ENCODE data around the gene GJA5. TPM values are rescaled to one million over a fixed set of nuclear protein-coding genes. Genes with fewer than 3 reads are reported as not detected.

GJA5 gene
- total RNA-seq, 5 donors from 2014 or later (not counting 1 experiment from before 2014, with no cell fraction given) = not detected

- H3K27me3 Mint-ChIP-seq = peaks cover 7% of the 10 kb centered on the region in 2 donors
- no peak for ATAC-seq (replicated peaks in 1 of 4)
- no peaks in the 10 kb centered on the region for H3K9me3 Mint-ChIP-seq
- ChIA-PET POLR2A (no interaction called here), CTCF (interaction anchor here in 1 of 2 donors (0.7 kb wide), 1 partner anchor 27 kb away, joined by 6 read pairs; no protein-coding TSS in a partner anchor)
- H3K4me3 ChIP-seq (ENCODE audit: control insufficient read depth in 1 of 2, extremely low read depth in 1 of 2, low read length in 1 of 2) = no peak overlapping the region
- WGBS (ENCODE audit: insufficient coverage) = no CpG with 5 or more reads among the region's 2 CpGs
- no peak overlapping the region for H3K27ac ChIP-seq (ENCODE audit: low read length)
- no peaks in the 10 kb centered on the region for H3K4me1 ChIP-seq (ENCODE audit: control insufficient read depth in 1 of 2, extremely low read depth in 1 of 2, insufficient read depth in 2 of 2, low read length in 2 of 2)
- H3K27me3 ChIP-seq (replicated peaks in 1 of 2; ENCODE audit: control insufficient read depth in 2 of 2, extremely low read depth in 1 of 2, insufficient read depth in 2 of 2, low read length in 1 of 2) = no peaks in the 10 kb centered on the region
- H3K4me3 Mint-ChIP-seq = no peak overlapping the region
- H3K4me1 Mint-ChIP-seq = peaks cover 0 to 2% (median 0%) of the 10 kb centered on the region in 3 donors
- DNase-seq = no peak
- no peak overlapping the region for H3K27ac Mint-ChIP-seq
- no peaks in the 10 kb centered on the region for H3K9me3 ChIP-seq
- no peaks in the 10 kb centered on the region for H3K36me3 ChIP-seq (ENCODE audit: control insufficient read depth in 2 of 2, extremely low read depth in 1 of 2, insufficient read depth in 1 of 2, low read length in 1 of 2)
- H3K36me3 Mint-ChIP-seq = no peaks in the 10 kb centered on the region
Measured at GRCh38 chr1:147729315-147729714, 31.1 kb downstream of the GJA5 start.

GRCh38 chr1:147726168-147726567 lies 34.2 kb downstream of the GJA5 start:
- ChIA-PET POLR2A (no interaction called here), CTCF (no interaction called here)
- WGBS (ENCODE audit: insufficient coverage) = no CpG with 5 or more reads among the region's 2 CpGs
- ATAC-seq (replicated peaks in 1 of 4) = no peak
- Mint-ChIP-seq H3K4me1 (peaks cover 0 to 4% (median 3%) of the 10 kb centered on the region in 3 donors), H3K27me3 (peaks cover 9 to 17% of the 10 kb centered on the region in 2 donors), H3K4me3 (no peak overlapping the region), H3K36me3 (no peaks in the 10 kb centered on the region), H3K9me3 (no peaks in the 10 kb centered on the region), H3K27ac (no peak overlapping the region)
- DNase-seq = no peak
- H3K4me3 ChIP-seq (ENCODE audit: control insufficient read depth in 1 of 2, extremely low read depth in 1 of 2, low read length in 1 of 2) = no peak overlapping the region
- H3K9me3 ChIP-seq = no peaks in the 10 kb centered on the region
- no peak overlapping the region for H3K27ac ChIP-seq (ENCODE audit: low read length)
- peaks cover 0 to 6% of the 10 kb centered on the region in 2 experiments for H3K27me3 ChIP-seq (replicated peaks in 1 of 2; ENCODE audit: control insufficient read depth in 2 of 2, extremely low read depth in 1 of 2, insufficient read depth in 2 of 2, low read length in 1 of 2)
- no peaks in the 10 kb centered on the region for H3K36me3 ChIP-seq (ENCODE audit: control insufficient read depth in 2 of 2, extremely low read depth in 1 of 2, insufficient read depth in 1 of 2, low read length in 1 of 2)
- no peaks in the 10 kb centered on the region for H3K4me1 ChIP-seq (ENCODE audit: control insufficient read depth in 1 of 2, extremely low read depth in 1 of 2, insufficient read depth in 2 of 2, low read length in 2 of 2)

GRCh38 chr1:147725685-147726084 lies 34.7 kb downstream of the GJA5 start:
- H3K4me3 Mint-ChIP-seq = no peak overlapping the region
- no peak overlapping the region for H3K27ac Mint-ChIP-seq

DNA sequence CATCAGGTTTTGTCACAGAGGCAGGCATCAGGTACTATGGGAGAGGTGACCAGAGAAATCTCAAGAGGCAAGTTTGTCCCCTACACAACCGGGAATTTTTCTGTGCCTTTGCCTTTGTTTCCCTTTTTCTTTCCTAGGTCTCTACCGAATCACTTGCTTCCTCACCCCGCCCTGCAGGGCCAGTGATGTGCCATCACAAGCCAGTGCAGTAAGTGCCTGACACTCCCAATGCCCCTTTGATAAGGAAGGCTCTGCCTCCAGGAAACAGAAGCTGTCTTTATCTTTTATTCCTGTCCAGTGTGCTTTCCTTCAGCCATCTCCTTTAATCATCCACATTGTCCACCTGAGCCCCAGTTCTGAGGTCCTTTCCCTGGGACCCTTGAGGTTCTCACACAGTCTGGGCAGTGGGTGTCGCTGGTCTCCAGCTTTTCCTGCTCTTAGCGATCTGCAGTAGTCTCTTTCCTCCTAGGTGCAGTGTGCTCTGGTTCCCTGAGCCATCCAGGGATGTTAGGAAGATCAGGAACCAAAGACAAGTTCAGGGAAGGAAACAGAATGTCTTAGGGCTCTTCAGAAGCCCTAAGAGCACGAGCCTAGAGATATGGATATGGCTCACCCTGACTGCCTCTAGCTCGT lies 36.6 kb downstream of the GJA5 start:
- no peak overlapping the region for H3K27ac ChIP-seq (ENCODE audit: low read length)
- ATAC-seq (replicated peaks in 1 of 4) = peak in 2 of 4 experiments; percentile 39 to 58
- H3K4me3 ChIP-seq (ENCODE audit: control insufficient read depth in 1 of 2, extremely low read depth in 1 of 2, low read length in 1 of 2) = no peak overlapping the region
- H3K27me3 ChIP-seq (replicated peaks in 1 of 2; ENCODE audit: control insufficient read depth in 2 of 2, extremely low read depth in 1 of 2, insufficient read depth in 2 of 2, low read length in 1 of 2) = peaks cover 0 to 10% of the 10 kb centered on the region in 2 experiments
- POLR2A ChIA-PET = no interaction called here
- 33% methylated on average over 1 of the region's 7 CpGs for WGBS (ENCODE audit: insufficient coverage)
- Mint-ChIP-seq H3K36me3 (peaks cover 3% of the 10 kb centered on the region), H3K4me3 (no peak overlapping the region), H3K27me3 (peaks cover 7 to 18% of the 10 kb centered on the region in 2 donors), H3K27ac (no peak overlapping the region), H3K4me1 (peaks cover 0 to 4% (median 3%) of the 10 kb centered on the region in 3 donors), H3K9me3 (peaks cover 3 to 4% (median 4%) of the 10 kb centered on the region in 3 donors)
- peak in 17 of 35 experiments; percentile 4 to 56 (median 16) for DNase-seq
- H3K36me3 ChIP-seq (ENCODE audit: control insufficient read depth in 2 of 2, extremely low read depth in 1 of 2, insufficient read depth in 1 of 2, low read length in 1 of 2) = no peaks in the 10 kb centered on the region
- H3K4me1 ChIP-seq (ENCODE audit: control insufficient read depth in 1 of 2, extremely low read depth in 1 of 2, insufficient read depth in 2 of 2, low read length in 2 of 2) = no peaks in the 10 kb centered on the region
- CTCF ChIA-PET = interaction anchor here in 1 of 2 donors (1.2 kb wide), 2 partner anchors 166 to 169 kb away, joined by 3 to 16 read pairs; no protein-coding TSS in a partner anchor
- no peaks in the 10 kb centered on the region for H3K9me3 ChIP-seq

More at GRCh38 chr1:147725685-147726084, 34.7 kb downstream of the GJA5 start:
- Mint-ChIP-seq H3K27me3 (peaks cover 10 to 20% of the 10 kb centered on the region in 2 donors), H3K9me3 (no peaks in the 10 kb centered on the region), H3K4me1 (peaks cover 0 to 4% (median 3%) of the 10 kb centered on the region in 3 donors), H3K36me3 (no peaks in the 10 kb centered on the region)
- no peak for ATAC-seq (replicated peaks in 1 of 4)
- Histone ChIP-seq H3K4me1 (ENCODE audit: control insufficient read depth in 1 of 2, extremely low read depth in 1 of 2, insufficient read depth in 2 of 2, low read length in 2 of 2) (no peaks in the 10 kb centered on the region), H3K27me3 (replicated peaks in 1 of 2; ENCODE audit: control insufficient read depth in 2 of 2, extremely low read depth in 1 of 2, insufficient read depth in 2 of 2, low read length in 1 of 2) (peaks cover 0 to 6% of the 10 kb centered on the region in 2 experiments), H3K36me3 (ENCODE audit: control insufficient read depth in 2 of 2, extremely low read depth in 1 of 2, insufficient read depth in 1 of 2, low read length in 1 of 2) (no peaks in the 10 kb centered on the region), H3K27ac (ENCODE audit: low read length) (no peak overlapping the region), H3K9me3 (no peaks in the 10 kb centered on the region), H3K4me3 (ENCODE audit: control insufficient read depth in 1 of 2, extremely low read depth in 1 of 2, low read length in 1 of 2) (no peak overlapping the region)
- WGBS (ENCODE audit: insufficient coverage) = no CpG with 5 or more reads among the region's 3 CpGs
- no peak for DNase-seq
- CTCF ChIA-PET = interaction anchor here in 1 of 2 donors (1.2 kb wide), 1 partner anchor 167 kb away, joined by 3 read pairs; no protein-coding TSS in a partner anchor
- POLR2A ChIA-PET = no interaction called here

DNA sequence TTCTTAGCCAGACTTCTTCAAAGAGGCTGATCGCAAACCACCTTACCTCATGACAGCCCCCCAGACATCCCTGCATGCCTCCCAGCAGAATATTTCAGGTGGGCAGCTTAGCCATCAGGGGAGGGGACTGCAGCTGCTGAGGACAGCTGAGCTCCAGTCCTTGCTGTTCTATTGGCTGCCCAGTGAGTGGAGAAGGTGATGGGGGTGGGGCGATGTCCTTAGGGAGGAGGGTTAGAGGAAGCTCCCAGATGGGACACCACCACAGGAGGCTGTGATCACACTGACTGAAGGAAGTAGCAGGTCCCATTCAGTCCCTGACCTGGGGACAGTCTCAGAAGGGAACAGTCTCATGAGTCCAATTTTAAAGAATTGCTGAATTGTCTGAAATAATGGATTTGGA lies 38.3 kb downstream of the GJA5 start:
- WGBS (ENCODE audit: insufficient coverage) = 88% methylated on average over 1 of the region's 2 CpGs
- Histone ChIP-seq H3K27me3 (replicated peaks in 1 of 2; ENCODE audit: control insufficient read depth in 2 of 2, extremely low read depth in 1 of 2, insufficient read depth in 2 of 2, low read length in 1 of 2) (peaks cover 0 to 10% of the 10 kb centered on the region in 2 experiments), H3K4me1 (ENCODE audit: control insufficient read depth in 1 of 2, extremely low read depth in 1 of 2, insufficient read depth in 2 of 2, low read length in 2 of 2) (peaks cover 0 to 6% of the 10 kb centered on the region in 2 experiments), H3K27ac (ENCODE audit: low read length) (no peak overlapping the region), H3K9me3 (no peaks in the 10 kb centered on the region), H3K4me3 (ENCODE audit: control insufficient read depth in 1 of 2, extremely low read depth in 1 of 2, low read length in 1 of 2) (no peak overlapping the region), H3K36me3 (ENCODE audit: control insufficient read depth in 2 of 2, extremely low read depth in 1 of 2, insufficient read depth in 1 of 2, low read length in 1 of 2) (no peaks in the 10 kb centered on the region)
- ChIA-PET CTCF (no interaction called here), POLR2A (no interaction called here)
- Mint-ChIP-seq H3K27ac (no peak overlapping the region), H3K27me3 (peaks cover 9 to 22% of the 10 kb centered on the region in 2 donors), H3K36me3 (peaks cover 3% of the 10 kb centered on the region), H3K4me3 (no peak overlapping the region), H3K9me3 (peaks cover 3 to 5% (median 5%) of the 10 kb centered on the region in 3 donors), H3K4me1 (peaks cover 7 to 15% (median 14%) of the 10 kb centered on the region in 3 donors)
- no peak for DNase-seq
- ATAC-seq (replicated peaks in 1 of 4) = no peak

DNA sequence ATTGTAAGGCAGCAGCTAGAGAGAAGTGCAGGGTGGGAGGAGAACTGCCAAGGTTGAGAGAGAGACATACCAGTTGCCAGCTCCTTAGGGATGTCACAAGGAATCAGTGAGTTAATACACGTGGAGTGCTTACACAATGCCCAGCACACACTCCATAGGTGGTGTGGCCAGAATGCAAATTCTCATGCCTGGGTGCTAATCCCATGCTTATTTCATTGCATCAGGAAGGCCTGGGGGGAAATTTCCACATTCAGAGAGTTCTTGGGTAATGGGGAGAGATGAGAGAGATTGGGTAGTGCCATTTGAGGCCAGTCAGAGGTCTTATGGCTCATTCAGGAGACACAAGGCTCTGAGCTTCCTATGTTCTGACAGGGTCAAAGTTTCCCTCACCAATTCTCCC lies 38.7 kb downstream of the GJA5 start:
- Histone ChIP-seq H3K4me3 (ENCODE audit: control insufficient read depth in 1 of 2, extremely low read depth in 1 of 2, low read length in 1 of 2) (no peak overlapping the region), H3K4me1 (ENCODE audit: control insufficient read depth in 1 of 2, extremely low read depth in 1 of 2, insufficient read depth in 2 of 2, low read length in 2 of 2) (peaks cover 0 to 6% of the 10 kb centered on the region in 2 experiments), H3K27ac (ENCODE audit: low read length) (no peak overlapping the region), H3K9me3 (no peaks in the 10 kb centered on the region), H3K27me3 (replicated peaks in 1 of 2; ENCODE audit: control insufficient read depth in 2 of 2, extremely low read depth in 1 of 2, insufficient read depth in 2 of 2, low read length in 1 of 2) (peaks cover 0 to 10% of the 10 kb centered on the region in 2 experiments), H3K36me3 (ENCODE audit: control insufficient read depth in 2 of 2, extremely low read depth in 1 of 2, insufficient read depth in 1 of 2, low read length in 1 of 2) (no peaks in the 10 kb centered on the region)
- ATAC-seq (replicated peaks in 1 of 4) = no peak
- no peak for DNase-seq
- H3K9me3 Mint-ChIP-seq = peaks cover 3 to 5% (median 5%) of the 10 kb centered on the region in 3 donors
- peaks cover 11 to 26% of the 10 kb centered on the region in 2 donors for H3K27me3 Mint-ChIP-seq
- H3K4me3 Mint-ChIP-seq = no peak overlapping the region
- ChIA-PET POLR2A (no interaction called here), CTCF (no interaction called here)
- H3K27ac Mint-ChIP-seq = no peak overlapping the region
- 56% methylated on average over 1 of the region's 1 CpG for WGBS (ENCODE audit: insufficient coverage)
- peaks cover 10 to 19% (median 18%) of the 10 kb centered on the region in 3 donors for H3K4me1 Mint-ChIP-seq
- peaks cover 3% of the 10 kb centered on the region for H3K36me3 Mint-ChIP-seq

Data from T-cell (primary cell).